Neural cell (in vitro differentiated cells): ENCODE results near the gene SLC43A3. TPM values are rescaled to one million over a fixed set of nuclear protein-coding genes. Genes with fewer than 3 reads are reported as not detected.

Source experiments
- H2AFZ ChIP-seq: fragments of 200-600, 300-800 bp; sonication (generic), shearing (Covaris generic); 2 replicates; pipeline ENCODE4 v1.6.0; 2014; ENCODE audit warnings: low read depth, mild to moderate bottlenecking, antibody characterized with exemption, low read length, moderate library complexity
- H3F3A ChIP-seq: fragments of 200-600 bp; shearing (Covaris generic); 2 replicates; pipeline ENCODE4 v1.6.1; 2016; ENCODE audit warnings: mild to moderate bottlenecking, moderate library complexity, mixed read lengths, antibody characterized with exemption, low read length; ENCODE audit not compliant: insufficient read depth, poor library complexity, severe bottlenecking
- H3K27ac ChIP-seq: fragments of 200-600, 300-800 bp; sonication (generic), shearing (Covaris generic); 2 replicates; pipeline ENCODE4 v1.5.1; 2014; ENCODE audit warnings: mild to moderate bottlenecking, low read length, moderate library complexity
- H3K27me3 ChIP-seq: fragments of 300-800, 200-600 bp; sonication (generic), shearing (Covaris generic); 2 replicates; pipeline ENCODE4 v1.6.0; 2014; ENCODE audit warnings: mild to moderate bottlenecking, low read depth, low read length, moderate library complexity; ENCODE audit not compliant: insufficient read depth
- H3K36me3 ChIP-seq: fragments of 300-800, 200-600 bp; sonication (generic), shearing (Covaris generic); 2 replicates; pipeline ENCODE4 v1.5.1; 2014; ENCODE audit warnings: mild to moderate bottlenecking, antibody characterized with exemption, low read length, moderate library complexity; ENCODE audit not compliant: insufficient read depth
- H3K4me2 ChIP-seq: fragments of 300-800, 200-600 bp; sonication (generic), shearing (Covaris generic); 2 replicates; pipeline ENCODE4 v1.6.0; 2014; ENCODE audit warnings: mild to moderate bottlenecking, low read length
- H3K4me3 ChIP-seq: fragments of 300-800, 200-600 bp; sonication (generic), shearing (Covaris generic); 2 replicates; pipeline ENCODE4 v1.5.1; 2014; ENCODE audit warnings: mild to moderate bottlenecking, low read length, moderate library complexity
- H3K79me2 ChIP-seq: fragments of 200-600 bp; shearing (Covaris generic); replicated peaks from 2 replicates; pipeline ENCODE4 v1.6.0; 2014; ENCODE audit warnings: mild to moderate bottlenecking, low read length, moderate library complexity; ENCODE audit not compliant: insufficient read depth
- H3K9ac ChIP-seq: fragments of 300-800, 200-600 bp; sonication (generic), shearing (Covaris generic); 2 replicates; pipeline ENCODE4 v1.6.1; 2016; ENCODE audit warnings: mild to moderate bottlenecking, low read length, mixed read lengths
- H3K9me2 ChIP-seq: fragments of 200-600 bp; shearing (Covaris generic); 2 replicates; pipeline ENCODE4 v1.6.1; 2016; ENCODE audit warnings: mild to moderate bottlenecking, low read length, mixed read lengths; ENCODE audit not compliant: insufficient read depth
- H3K9me3 ChIP-seq: fragments of 200-600, 300-800 bp; sonication (generic), shearing (Covaris generic); 2 replicates; pipeline ENCODE4 v1.6.1; 2016; ENCODE audit warnings: mild to moderate bottlenecking, mixed run types, low read length, moderate library complexity, mixed read lengths
- H4K20me1 ChIP-seq: fragments of 200-600 bp; shearing (Covaris generic); 2 replicates; pipeline ENCODE4 v1.6.1; 2016; ENCODE audit warnings: mild to moderate bottlenecking, mixed run types; ENCODE audit not compliant: insufficient read depth
- CTCF ChIP-seq: fragments of 450-650 bp; IDR thresholded peaks from 2 replicates; pipeline ENCODE4 v1.5.1; 2014; ENCODE audit warnings: antibody characterized with exemption, mild to moderate bottlenecking, moderate library complexity; ENCODE audit not compliant: poor library complexity, severe bottlenecking
- EP300 ChIP-seq: fragments of 450-650 bp; conservative IDR thresholded peaks from 2 replicates; pipeline ENCODE4 v1.6.1; 2014; ENCODE audit warnings: antibody characterized with exemption, mild to moderate bottlenecking, moderate library complexity; ENCODE audit not compliant: poor library complexity, severe bottlenecking
- EZH2 ChIP-seq: fragments of 200-600, 300-800 bp; shearing (Covaris generic), sonication (generic); IDR thresholded peaks from 2 replicates; pipeline ENCODE4 v1.6.1; 2014; ENCODE audit warnings: antibody characterized with exemption, low read length, borderline replicate concordance, mild to moderate bottlenecking; ENCODE audit not compliant: insufficient read depth, poor library complexity, severe bottlenecking
- MXI1 ChIP-seq: fragments of 450-650 bp; conservative IDR thresholded peaks from 2 replicates; pipeline ENCODE4 v1.6.1; 2014; ENCODE audit warnings: antibody characterized with exemption, mild to moderate bottlenecking; ENCODE audit not compliant: poor library complexity, severe bottlenecking
- POLR2AphosphoS5 ChIP-seq: IDR thresholded peaks from 2 replicates; pipeline ENCODE4 v1.6.1; 2012
- RAD21 ChIP-seq: fragments of 450-650 bp; conservative IDR thresholded peaks from 2 replicates; pipeline ENCODE4 v1.6.1; 2014; ENCODE audit warnings: antibody characterized with exemption, mild to moderate bottlenecking, moderate library complexity
- REST ChIP-seq: IDR thresholded peaks from 2 replicates; pipeline ENCODE4 v1.6.1; 2012; ENCODE audit warnings: borderline replicate concordance
- SMC3 ChIP-seq: fragments of 450-650 bp; conservative IDR thresholded peaks from 2 replicates; pipeline ENCODE4 v1.6.1; 2014; ENCODE audit warnings: antibody characterized with exemption, mild to moderate bottlenecking, moderate library complexity; ENCODE audit not compliant: poor library complexity
- TAF1 ChIP-seq: IDR thresholded peaks from 2 replicates; pipeline ENCODE4 v1.6.1; 2012; ENCODE audit warnings: low read depth
- polyA plus RNA-seq: library from polyadenylated mRNA; depleted of rRNA; stranded (reverse); fragments of >200 nt; gene quantifications from 2 replicates; pipeline ENCODE4 v1.2.3, GENCODE V29; 2014

The SLC43A3 gene
- polyA plus RNA-seq, 1 donor from 2014 or later, result 0.33 TPM

- Histone ChIP-seq H3K4me2 (no peak overlapping the region), H3K27ac (no peak overlapping the region), H2AFZ (no peak overlapping the region), H3K79me2 (no peaks in the 10 kb centered on the region), H3K36me3 (no peaks in the 10 kb centered on the region), H3K9ac (no peak overlapping the region), H3K4me3 (no peak overlapping the region), H3K9me3 (no peaks in the 10 kb centered on the region), H3K27me3 (peaks cover 10% of the 10 kb centered on the region), H4K20me1 (no peaks in the 10 kb centered on the region), H3F3A (no peaks in the 10 kb centered on the region), H3K9me2 (no peaks in the 10 kb centered on the region)
- TF ChIP-seq MXI1 (no peak), TAF1 (no peak), CTCF (no peak), EZH2 (no peak), REST (no peak), SMC3 (no peak), RAD21 (no peak), POLR2AphosphoS5 (no peak), EP300 (no peak)
These were observed 47.8 kb upstream of the SLC43A3 start for GRCh38 chr11:57474803-57475115.

- Histone ChIP-seq H3K4me2 (no peak overlapping the region), H2AFZ (no peak overlapping the region), H3K9me3 (no peaks in the 10 kb centered on the region), H3K9me2 (no peaks in the 10 kb centered on the region), H4K20me1 (no peaks in the 10 kb centered on the region), H3K36me3 (no peaks in the 10 kb centered on the region), H3K27me3 (peaks cover 10% of the 10 kb centered on the region), H3K4me3 (no peak overlapping the region), H3K27ac (no peak overlapping the region), H3F3A (no peaks in the 10 kb centered on the region), H3K9ac (no peak overlapping the region), H3K79me2 (no peaks in the 10 kb centered on the region)
- TF ChIP-seq RAD21, result no peak
- TF ChIP-seq TAF1, result no peak
These were observed 47.3 kb upstream of the SLC43A3 start for GRCh38 chr11:57474017-57474802.
